ENCODE data around the gene ACTN3.
"Not testable (repeated sequence)": the region's sequence is repeated elsewhere in the genome, so short reads cannot be mapped to it uniquely, and the experiment has no call there.

ACTN3 gene

DNA sequence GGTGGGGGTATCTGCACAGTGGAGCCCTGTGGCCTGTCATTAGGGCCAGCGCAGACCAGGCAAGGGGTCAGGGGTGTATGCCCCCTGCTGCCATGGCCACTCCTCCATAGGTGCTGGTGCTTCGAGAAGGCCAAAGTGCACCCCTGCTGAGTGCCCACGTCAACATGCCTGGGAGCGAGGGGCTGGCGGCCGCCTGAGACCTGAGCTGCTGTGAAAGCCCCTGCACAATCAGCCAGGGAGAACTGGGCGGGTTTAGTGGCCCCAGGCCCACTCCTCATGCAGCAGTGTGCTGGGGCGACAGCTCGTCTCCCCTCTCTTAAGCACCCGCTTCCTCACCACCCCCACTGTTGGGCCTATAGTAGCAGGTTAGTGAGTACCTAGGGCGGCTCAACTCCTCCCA, 14.9 kb upstream of the ACTN3 start:
- no peak overlapping the region for H3K4me3 ChIP-seq (ENCODE audit: low read depth, low read length)
- DNase-seq (ENCODE audit: low read depth) = no peak
- TF ChIP-seq, protein P1, sequence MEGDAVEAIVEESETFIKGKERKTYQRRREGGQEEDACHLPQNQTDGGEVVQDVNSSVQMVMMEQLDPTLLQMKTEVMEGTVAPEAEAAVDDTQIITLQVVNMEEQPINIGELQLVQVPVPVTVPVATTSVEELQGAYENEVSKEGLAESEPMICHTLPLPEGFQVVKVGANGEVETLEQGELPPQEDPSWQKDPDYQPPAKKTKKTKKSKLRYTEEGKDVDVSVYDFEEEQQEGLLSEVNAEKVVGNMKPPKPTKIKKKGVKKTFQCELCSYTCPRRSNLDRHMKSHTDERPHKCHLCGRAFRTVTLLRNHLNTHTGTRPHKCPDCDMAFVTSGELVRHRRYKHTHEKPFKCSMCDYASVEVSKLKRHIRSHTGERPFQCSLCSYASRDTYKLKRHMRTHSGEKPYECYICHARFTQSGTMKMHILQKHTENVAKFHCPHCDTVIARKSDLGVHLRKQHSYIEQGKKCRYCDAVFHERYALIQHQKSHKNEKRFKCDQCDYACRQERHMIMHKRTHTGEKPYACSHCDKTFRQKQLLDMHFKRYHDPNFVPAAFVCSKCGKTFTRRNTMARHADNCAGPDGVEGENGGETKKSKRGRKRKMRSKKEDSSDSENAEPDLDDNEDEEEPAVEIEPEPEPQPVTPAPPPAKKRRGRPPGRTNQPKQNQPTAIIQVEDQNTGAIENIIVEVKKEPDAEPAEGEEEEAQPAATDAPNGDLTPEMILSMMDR (IDR thresholded peaks at IDR 0.05; ENCODE audit: low read depth, low read length, missing control alignments) = no peak

- DNase-seq (ENCODE audit: low read depth) = no peak
- no peak overlapping the region for H3K4me3 ChIP-seq (ENCODE audit: low read depth, low read length)
- TF ChIP-seq, protein P1 (IDR thresholded peaks at IDR 0.05; ENCODE audit: low read depth, low read length, missing control alignments) = no peak
Observed at GRCh38 chr11:66532784-66533183, 13.9 kb upstream of the ACTN3 start.

DNA sequence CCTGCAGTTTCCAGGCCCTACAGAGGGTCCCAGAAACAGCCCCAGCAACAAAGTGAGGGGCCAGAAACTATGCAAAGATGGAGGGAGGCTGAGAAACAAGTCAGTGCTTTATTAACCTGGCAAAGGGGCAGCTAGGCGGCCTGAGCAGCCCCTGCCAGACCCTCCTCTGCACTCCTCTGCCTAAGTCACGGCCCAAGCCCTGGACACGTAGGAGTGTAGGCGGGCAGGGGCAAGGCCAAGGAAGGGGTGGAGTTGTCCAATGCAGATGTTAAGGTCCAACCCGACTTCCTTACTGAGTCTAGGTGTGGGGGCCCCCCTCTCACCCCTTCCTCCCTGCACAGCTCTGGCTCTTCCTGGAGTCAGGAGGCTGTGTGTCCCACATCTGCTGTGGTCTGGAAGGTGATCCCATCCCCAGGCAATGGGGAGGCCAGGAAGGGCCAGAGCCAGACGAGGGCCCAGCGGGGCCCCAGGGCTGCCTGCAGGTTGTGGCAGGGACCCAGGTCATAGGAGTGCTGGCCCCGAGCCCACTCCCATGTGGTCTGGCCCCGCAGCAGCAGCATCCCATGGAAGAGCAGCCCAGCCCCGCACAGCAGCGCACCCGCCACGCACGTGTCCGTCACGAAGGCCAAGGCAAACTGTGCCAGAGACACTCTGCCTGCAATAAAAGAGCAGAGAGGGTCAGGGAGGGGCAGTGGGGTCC, 7.4 kb upstream of the ACTN3 start:
- TF ChIP-seq, protein P1 (IDR thresholded peaks at IDR 0.05; ENCODE audit: low read depth, low read length, missing control alignments) = no peak
- no peak overlapping the region for H3K4me3 ChIP-seq (ENCODE audit: low read depth, low read length)
- no peak for DNase-seq (ENCODE audit: low read depth)

DNA sequence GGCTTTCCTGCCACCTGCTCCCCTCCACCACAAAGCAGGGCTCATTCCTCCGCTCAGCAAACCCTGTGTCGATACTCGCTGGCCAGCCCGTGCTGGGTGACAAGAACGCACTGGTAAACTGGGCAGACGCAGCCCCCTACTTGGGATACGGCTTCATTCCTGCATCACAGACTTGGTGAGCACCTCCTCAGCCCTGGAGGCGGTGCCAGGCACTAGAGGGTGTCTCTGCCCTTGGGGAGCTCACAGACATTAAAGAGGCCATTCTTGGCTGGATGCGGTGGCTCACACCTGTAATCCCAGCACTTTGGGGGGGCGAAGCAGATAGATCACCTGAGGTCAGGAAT, 6.9 kb upstream of the ACTN3 start:
- TF ChIP-seq, protein P1 (IDR thresholded peaks at IDR 0.05; ENCODE audit: low read depth, low read length, missing control alignments) = no peak
- no peak for DNase-seq (ENCODE audit: low read depth)

GRCh38 chr11:66540598-66540997, 6.1 kb upstream of the ACTN3 start:
- DNase-seq (ENCODE audit: low read depth); H3K4me3 ChIP-seq (ENCODE audit: low read depth, low read length): not testable (repeated sequence)

More for the DNA sequence above, 6.9 kb upstream of the ACTN3 start:
- H3K4me3 ChIP-seq (ENCODE audit: low read depth, low read length) = no peak overlapping the region

DNA sequence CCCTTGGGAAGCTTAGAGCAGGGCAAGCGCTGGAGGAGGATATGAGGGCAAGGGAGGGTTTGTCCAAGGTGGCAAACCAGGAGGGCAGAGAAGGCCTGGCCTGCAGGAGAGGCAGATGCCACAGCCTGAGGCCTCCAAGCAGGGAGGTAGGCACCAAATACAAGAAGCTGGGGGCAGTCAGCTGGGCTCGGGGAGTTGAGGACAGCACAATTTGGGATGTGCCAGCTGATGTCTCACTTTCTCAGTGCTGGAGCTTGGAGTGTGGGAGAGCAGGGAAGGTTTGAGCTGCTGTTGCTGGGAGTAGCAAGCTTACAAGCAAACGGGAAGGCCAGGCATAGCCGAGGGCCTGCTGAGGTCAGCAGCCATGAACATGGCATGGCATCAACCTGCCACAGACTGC, 4.8 kb upstream of the ACTN3 start:
- no peak overlapping the region for H3K4me3 ChIP-seq (ENCODE audit: low read depth, low read length)
- TF ChIP-seq, protein P1 (IDR thresholded peaks at IDR 0.05; ENCODE audit: low read depth, low read length, missing control alignments) = no peak

DNA sequence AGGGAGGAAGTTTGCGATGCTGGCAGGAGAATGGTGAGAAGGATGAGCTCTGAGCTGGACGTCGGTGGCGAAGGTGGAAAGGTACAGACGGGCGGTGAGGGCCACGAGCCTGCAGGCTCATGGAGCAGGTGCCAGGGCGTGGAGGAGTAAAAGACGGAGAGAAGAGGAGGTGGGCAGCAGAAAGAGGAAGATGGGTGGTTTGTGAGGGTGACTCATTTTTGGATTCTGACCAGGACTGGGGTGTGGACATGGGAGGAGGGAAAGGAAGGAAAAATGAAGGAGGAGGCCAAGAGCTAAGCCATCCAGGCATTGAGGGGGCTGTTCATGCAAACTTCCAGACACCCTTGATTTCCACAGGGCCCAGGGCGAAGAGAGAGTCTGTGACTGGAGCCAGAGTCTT, 4.3 kb upstream of the ACTN3 start:
- TF ChIP-seq, protein P1 (IDR thresholded peaks at IDR 0.05; ENCODE audit: low read depth, low read length, missing control alignments) = no peak
- H3K4me3 ChIP-seq (ENCODE audit: low read depth, low read length) = no peak overlapping the region
- no peak for DNase-seq (ENCODE audit: low read depth)

More for the DNA sequence above, 4.8 kb upstream of the ACTN3 start:
- DNase-seq (ENCODE audit: low read depth) = no peak

Data from GM12864 (cell line).